ENCODE data around the gene EDIL3. TPM values are rescaled to one million over a fixed set of nuclear protein-coding genes. Genes with fewer than 3 reads are reported as not detected.

Gene EDIL3
- total and polyA plus RNA-seq, 2 donors (not counting 3 experiments of a cell fraction or from before 2014, with no cell fraction given), result 9.1 to 28.8 TPM

GRCh38 chr5:84213212-84213611 lies 171.5 kb downstream of the EDIL3 start:
- Histone ChIP-seq H3K9ac (replicated peaks; ENCODE audit: extremely low read depth, insufficient read depth, low read length) (no peak overlapping the region), H3K4me2 (ENCODE audit: insufficient read depth, low read length) (no peak overlapping the region), H3K9me3 (replicated peaks; ENCODE audit: control insufficient read depth, insufficient read depth, low read length) (no peaks in the 10 kb centered on the region), H3K27me3 (ENCODE audit: control insufficient read depth in 2 of 2, insufficient read depth in 2 of 2, low read length in 2 of 2) (no peaks in the 10 kb centered on the region), H2AFZ (ENCODE audit: low read depth, low read length) (no peak overlapping the region), H3K4me1 (ENCODE audit: control insufficient read depth, extremely low read depth, insufficient read depth, low read length) (no peaks in the 10 kb centered on the region), H3K79me2 (ENCODE audit: control insufficient read depth, insufficient read depth, low read length) (no peaks in the 10 kb centered on the region), H4K20me1 (replicated peaks; ENCODE audit: control insufficient read depth, extremely low read depth, insufficient read depth, low read length) (no peaks in the 10 kb centered on the region), H3K36me3 (ENCODE audit: control insufficient read depth in 2 of 2, extremely low read depth in 1 of 2, insufficient read depth in 2 of 2, low read length in 2 of 2) (no peaks in the 10 kb centered on the region), H3K9me1 (replicated peaks; ENCODE audit: control insufficient read depth, extremely low read depth, insufficient read depth, low read length) (no peaks in the 10 kb centered on the region), H3K27ac (ENCODE audit: insufficient read depth, low read depth, low read length) (no peak overlapping the region), H3K4me3 (replicated peaks in 1 of 3; ENCODE audit: insufficient read depth in 1 of 3, low read depth in 1 of 3, low read length in 3 of 3) (no peak overlapping the region)
- FAIRE-seq, result no peak
- no peak for DNase-seq (ENCODE audit: low read depth, low spot score)
- ChIA-PET CTCF (interaction anchor here (0.8 to 1.0 kb wide), 2 partner anchors 18 to 27 kb away, joined by 3 read pairs; no protein-coding TSS in a partner anchor), POLR2A (no interaction called here)
- intact Hi-C loops (cut with micrococcal nuclease) (no loop called here), dilution Hi-C loops (cut with MboI; ENCODE audit: extremely low pct_ligation_motif_present, low sequenced_read_pairs) (no loop called here)
- TF ChIP-seq MYC (IDR thresholded peaks at IDR 0.05; ENCODE audit: low read depth, low read length), result no peak
- BruUV-seq (replicated peaks), result no TSS peak

- FAIRE-seq, result no peak
- Histone ChIP-seq H3K36me3 (ENCODE audit: control insufficient read depth in 2 of 2, extremely low read depth in 1 of 2, insufficient read depth in 2 of 2, low read length in 2 of 2) (no peaks in the 10 kb centered on the region), H3K9ac (replicated peaks; ENCODE audit: extremely low read depth, insufficient read depth, low read length) (no peak overlapping the region), H3K4me3 (replicated peaks in 1 of 3; ENCODE audit: insufficient read depth in 1 of 3, low read depth in 1 of 3, low read length in 3 of 3) (no peak overlapping the region), H3K9me1 (replicated peaks; ENCODE audit: control insufficient read depth, extremely low read depth, insufficient read depth, low read length) (no peaks in the 10 kb centered on the region), H3K79me2 (ENCODE audit: control insufficient read depth, insufficient read depth, low read length) (no peaks in the 10 kb centered on the region), H3K9me3 (replicated peaks; ENCODE audit: control insufficient read depth, insufficient read depth, low read length) (no peaks in the 10 kb centered on the region), H3K4me2 (ENCODE audit: insufficient read depth, low read length) (no peak overlapping the region), H3K4me1 (ENCODE audit: control insufficient read depth, extremely low read depth, insufficient read depth, low read length) (no peaks in the 10 kb centered on the region), H3K27ac (ENCODE audit: insufficient read depth, low read depth, low read length) (no peak overlapping the region), H3K27me3 (ENCODE audit: control insufficient read depth in 2 of 2, insufficient read depth in 2 of 2, low read length in 2 of 2) (no peaks in the 10 kb centered on the region), H4K20me1 (replicated peaks; ENCODE audit: control insufficient read depth, extremely low read depth, insufficient read depth, low read length) (no peaks in the 10 kb centered on the region), H2AFZ (ENCODE audit: low read depth, low read length) (no peak overlapping the region)
- intact Hi-C loops (cut with micrococcal nuclease), result no loop called here
- BruUV-seq (replicated peaks), result no TSS peak
- dilution Hi-C loops (cut with MboI; ENCODE audit: extremely low pct_ligation_motif_present, low sequenced_read_pairs), result no loop called here
- no peak for DNase-seq (ENCODE audit: low read depth, low spot score)
- ChIA-PET CTCF (interaction anchor here (1.0 kb wide), 1 partner anchor 25 kb away, joined by 3 read pairs; no protein-coding TSS in a partner anchor), POLR2A (no interaction called here)
- no peak for TF ChIP-seq POLR2A (IDR thresholded peaks at IDR 0.05; ENCODE audit: low read depth, low read length)
- no peak for TF ChIP-seq EZH2 (IDR thresholded peaks at IDR 0.05; ENCODE audit: borderline replicate concordance, low read depth, low read length, severe bottlenecking)
- TF ChIP-seq CTCF (IDR thresholded peaks at IDR 0.05; ENCODE audit: extremely low read depth in 1 of 2, insufficient read depth in 1 of 2, low read depth in 1 of 2, low read length in 2 of 2), result no peak
- no peak for TF ChIP-seq GATA2 (IDR thresholded peaks at IDR 0.05; ENCODE audit: insufficient read depth, insufficient read length, low read depth, low read length)
- TF ChIP-seq POLR2AphosphoS5 (IDR thresholded peaks at IDR 0.05; ENCODE audit: insufficient read depth, low read depth, low read length), result no peak
- TF ChIP-seq MYC (IDR thresholded peaks at IDR 0.05; ENCODE audit: low read depth, low read length), result no peak
- TF ChIP-seq JUN (IDR thresholded peaks at IDR 0.05; ENCODE audit: borderline replicate concordance, insufficient read depth, insufficient read length, low read depth), result no peak
- TF ChIP-seq MAX (IDR thresholded peaks at IDR 0.05; ENCODE audit: insufficient read depth, insufficient read length), result no peak
- no peak for TF ChIP-seq FOS (IDR thresholded peaks at IDR 0.05; ENCODE audit: borderline replicate concordance, insufficient read depth, low read length)
Measured at GRCh38 chr5:84204772-84205171, 179.9 kb downstream of the EDIL3 start.
